Mucosa of rectum (tissue), 2 donors: ENCODE data around the gene SLC35B1.

Experiments used
- H3K27ac ChIP-seq, 2 donors: one replicate each; pipeline ENCODE4 v1.7.0; 2013; ENCODE audit warnings: inconsistent platforms in 2 of 2, low read depth in 2 of 2, low read length in 2 of 2
- H3K27me3 ChIP-seq, 2 donors: one replicate each; pipeline ENCODE4 v1.7.0; 2013; ENCODE audit warnings: low read length in 2 of 2; ENCODE audit not compliant: control insufficient read depth in 2 of 2, insufficient read depth in 2 of 2
- H3K36me3 ChIP-seq, 2 donors: one replicate each; pipeline ENCODE4 v1.7.0; 2013; ENCODE audit warnings: low read length in 2 of 2; ENCODE audit not compliant: control insufficient read depth in 2 of 2, insufficient read depth in 2 of 2
- H3K4me1 ChIP-seq, 2 donors: one replicate each; pipeline ENCODE4 v1.7.0; 2013; ENCODE audit warnings: low read length in 2 of 2, mild to moderate bottlenecking in 1 of 2; ENCODE audit not compliant: control insufficient read depth in 2 of 2, insufficient read depth in 2 of 2
- H3K4me3 ChIP-seq, 2 donors: one replicate each; pipeline ENCODE4 v1.7.0; 2013; ENCODE audit warnings: low read length in 2 of 2
- H3K9ac ChIP-seq, 2 donors: one replicate each; pipeline ENCODE4 v1.7.0; 2013; ENCODE audit warnings: low read length in 2 of 2, low read depth in 1 of 2, mild to moderate bottlenecking in 1 of 2
- H3K9me3 ChIP-seq, 2 donors: one replicate each; pipeline ENCODE4 v1.7.0; 2013; ENCODE audit warnings: low read length in 2 of 2; ENCODE audit not compliant: control insufficient read depth in 2 of 2
- donor health status: healthy.
- donor health status: Normal muscosa, but diverticular disease.

The SLC35B1 gene

GRCh38 chr17:49747632-49748031 is 39.9 kb upstream of the SLC35B1 start:
- Histone ChIP-seq H3K9ac (no peak overlapping the region), H3K27ac (peak overlapping the region; percentile 60 to 80), H3K4me1 (peaks cover 7 to 8% of the 10 kb centered on the region in 2 donors), H3K4me3 (no peak overlapping the region), H3K27me3 (no peaks in the 10 kb centered on the region), H3K36me3 (no peaks in the 10 kb centered on the region), H3K9me3 (no peaks in the 10 kb centered on the region)

GRCh38 chr17:49746791-49747490 is 39.2 kb upstream of the SLC35B1 start:
- Histone ChIP-seq H3K4me3 (peak overlapping the region in 1 of 2 donors; percentile 56), H3K9ac (peak overlapping the region; percentile 23 to 52), H3K9me3 (no peaks in the 10 kb centered on the region), H3K27ac (peak overlapping the region; percentile 60 to 80), H3K4me1 (peaks cover 10% of the 10 kb centered on the region in 2 donors), H3K36me3 (no peaks in the 10 kb centered on the region), H3K27me3 (no peaks in the 10 kb centered on the region)

- Histone ChIP-seq H3K27ac (peak overlapping the region in 1 of 2 donors; percentile 80), H3K4me1 (peaks cover 14 to 22% of the 10 kb centered on the region in 2 donors), H3K27me3 (no peaks in the 10 kb centered on the region), H3K9ac (no peak overlapping the region), H3K36me3 (no peaks in the 10 kb centered on the region), H3K4me3 (peak overlapping the region in 1 of 2 donors; percentile 32), H3K9me3 (no peaks in the 10 kb centered on the region)
These were observed 37.7 kb upstream of the SLC35B1 start for GRCh38 chr17:49745175-49746139.

- Histone ChIP-seq H3K4me1 (peaks cover 24 to 31% of the 10 kb centered on the region in 2 donors), H3K27ac (peak overlapping the region; percentile 54 to 85), H3K36me3 (no peaks in the 10 kb centered on the region), H3K9me3 (no peaks in the 10 kb centered on the region), H3K9ac (no peak overlapping the region), H3K4me3 (peak overlapping the region in 1 of 2 donors; percentile 17), H3K27me3 (no peaks in the 10 kb centered on the region)
These were observed 34.4 kb upstream of the SLC35B1 start for GRCh38 chr17:49742166-49742638.

- Histone ChIP-seq H3K36me3 (no peaks in the 10 kb centered on the region), H3K27me3 (no peaks in the 10 kb centered on the region), H3K4me1 (peaks cover 24 to 31% of the 10 kb centered on the region in 2 donors), H3K4me3 (peak overlapping the region in 1 of 2 donors; percentile 17), H3K9ac (no peak overlapping the region), H3K9me3 (no peaks in the 10 kb centered on the region), H3K27ac (peak overlapping the region; percentile 54 to 85)
These were observed 33.9 kb upstream of the SLC35B1 start for GRCh38 chr17:49741692-49742076.

- no peak overlapping the region for H3K9ac ChIP-seq
- H3K9me3 ChIP-seq = no peaks in the 10 kb centered on the region
- H3K4me1 ChIP-seq = peaks cover 24 to 31% of the 10 kb centered on the region in 2 donors
- no peaks in the 10 kb centered on the region for H3K27me3 ChIP-seq
- peak overlapping the region; percentile 54 to 85 for H3K27ac ChIP-seq
- H3K4me3 ChIP-seq = peak overlapping the region; percentile 33 to 45
- no peaks in the 10 kb centered on the region for H3K36me3 ChIP-seq
These were observed 33.4 kb upstream of the SLC35B1 start for GRCh38 chr17:49741009-49741691.

GRCh38 chr17:49739641-49740271 is 32.0 kb upstream of the SLC35B1 start:
- Histone ChIP-seq H3K9me3 (no peaks in the 10 kb centered on the region), H3K27ac (peak overlapping the region; percentile 56 to 85), H3K36me3 (no peaks in the 10 kb centered on the region), H3K4me3 (peak overlapping the region in 1 of 2 donors; percentile 60), H3K27me3 (no peaks in the 10 kb centered on the region), H3K4me1 (peaks cover 24 to 28% of the 10 kb centered on the region in 2 donors), H3K9ac (peak overlapping the region in 1 of 2 donors; percentile 9)

- no peak overlapping the region for H3K4me3 ChIP-seq
These were observed 30.8 kb upstream of the SLC35B1 start for GRCh38 chr17:49738456-49739163.

More at GRCh38 chr17:49738456-49739163, 30.8 kb upstream of the SLC35B1 start:
- H3K27me3 ChIP-seq = no peaks in the 10 kb centered on the region
- no peaks in the 10 kb centered on the region for H3K36me3 ChIP-seq
- peaks cover 24 to 28% of the 10 kb centered on the region in 2 donors for H3K4me1 ChIP-seq
- H3K9me3 ChIP-seq = no peaks in the 10 kb centered on the region
- H3K9ac ChIP-seq = peak overlapping the region in 1 of 2 donors; percentile 9
- peak overlapping the region in 1 of 2 donors; percentile 85 for H3K27ac ChIP-seq
